H1 (cell line): Measurements from ENCODE around the gene NUP85. TPM values are rescaled to one million over a fixed set of nuclear protein-coding genes. Genes with fewer than 3 reads are reported as not detected.

Experiments used
- CTCF ChIA-PET: fragments of 300-600 bp; sonication (Branson Sonifier 250); formaldehyde crosslinking; loops from one replicate; lab custom pipeline; 2021; ENCODE audit not compliant: partially characterized antibody; lab: Charles Lee
- POLR2A ChIA-PET: fragments of 300-600 bp; sonication (Branson Sonifier 250); formaldehyde crosslinking; loops from one replicate; lab custom pipeline; 2021; ENCODE audit warnings: inconsistent platforms; ENCODE audit not compliant: partially characterized antibody; lab: Charles Lee
- DNase-seq, 2 experiments: peaks; one replicate each; pipeline versions ENCODE4 v3.0.0 to v3.0.0-alpha.2; 2010 to 2022; ENCODE audit warnings: low spot score in 2 of 2, low read depth in 1 of 2, mixed read lengths in 1 of 2
- FAIRE-seq: peaks from 2 replicates; lab custom pipeline; 2011; peaks lifted over from hg19 to GRCh38; lab: Jason Lieb, UNC
- H2AFZ ChIP-seq: 2 replicates; pipeline ENCODE4 v1.8.1; 2012; ENCODE audit warnings: low read length, inconsistent platforms
- H2AK5ac ChIP-seq: 2 replicates; pipeline ENCODE4 v1.6.1; 2013; ENCODE audit warnings: low read depth, low read length
- H2BK120ac ChIP-seq: replicated peaks from 2 replicates; pipeline ENCODE3; 2013; ENCODE audit warnings: low read depth, low read length, inconsistent platforms
- H2BK12ac ChIP-seq: 2 replicates; pipeline ENCODE4 v1.6.1; 2013; ENCODE audit warnings: low read depth, low read length
- H2BK15ac ChIP-seq: 2 replicates; pipeline ENCODE4 v1.6.1; 2013; ENCODE audit warnings: low read length
- H2BK20ac ChIP-seq: 2 replicates; pipeline ENCODE4 v1.6.1; 2013; ENCODE audit warnings: low read length
- H2BK5ac ChIP-seq: 2 replicates; pipeline ENCODE4 v1.6.1; 2013; ENCODE audit warnings: low read depth, low read length
- H3K14ac ChIP-seq: 2 replicates; pipeline ENCODE4 v1.6.1; 2013; ENCODE audit warnings: inconsistent platforms; ENCODE audit not compliant: insufficient read length
- H3K18ac ChIP-seq: 2 replicates; pipeline ENCODE4 v1.6.1; 2013; ENCODE audit warnings: low read length; ENCODE audit errors: extremely low read depth
- H3K23ac ChIP-seq: 2 replicates; pipeline ENCODE4 v1.6.1; 2013; ENCODE audit warnings: inconsistent platforms; ENCODE audit not compliant: insufficient read length
- H3K23me2 ChIP-seq: 2 replicates; pipeline ENCODE4 v1.6.1; 2013; ENCODE audit warnings: low read depth, low read length
- H3K27ac ChIP-seq: 2 replicates; pipeline ENCODE4 v1.6.1; 2011; ENCODE audit warnings: low read depth, low read length, inconsistent platforms
- H3K27me3 ChIP-seq, 4 experiments: replicated peaks in 1 of 4; 1 replicate in 1 of 4; 2 replicates in 3 of 4; pipeline versions ENCODE4 v1.6.1 to v1.8.1; 2011 to 2013; ENCODE audit warnings: low read length in 3 of 4, mild to moderate bottlenecking in 3 of 4, inconsistent platforms in 2 of 4, mixed read lengths in 2 of 4, moderate library complexity in 1 of 4; ENCODE audit not compliant: control insufficient read depth in 3 of 4, insufficient read depth in 3 of 4; ENCODE audit errors: extremely low read depth in 1 of 4
- H3K36me3 ChIP-seq, 4 experiments: 2 replicates each; pipeline versions ENCODE4 v1.6.1 to v1.8.1; 2011 to 2013; ENCODE audit warnings: mild to moderate bottlenecking in 4 of 4, low read length in 3 of 4, moderate library complexity in 2 of 4, control low read depth in 1 of 4, inconsistent platforms in 1 of 4; ENCODE audit not compliant: insufficient read depth in 4 of 4, control insufficient read depth in 2 of 4
- H3K4ac ChIP-seq: replicated peaks from 2 replicates; pipeline ENCODE3; 2013; ENCODE audit warnings: low read length, low read depth, mixed read lengths, inconsistent platforms; ENCODE audit not compliant: insufficient read length
- H3K4me1 ChIP-seq, 4 experiments: replicated peaks in 1 of 4; 1 replicate in 1 of 4; 2 replicates in 3 of 4; pipeline versions ENCODE4 v1.6.1 to v1.8.1; 2011 to 2013; ENCODE audit warnings: low read length in 3 of 4, inconsistent platforms in 2 of 4, mixed read lengths in 1 of 4; ENCODE audit not compliant: insufficient read depth in 4 of 4, control insufficient read depth in 3 of 4
- H3K4me2 ChIP-seq, 2 experiments: 2 replicates each; pipeline versions ENCODE4 v1.6.1 to v1.8.1; 2011 to 2013; ENCODE audit warnings: low read depth in 2 of 2, low read length in 2 of 2, control low read depth in 1 of 2, inconsistent platforms in 1 of 2, mild to moderate bottlenecking in 1 of 2; ENCODE audit not compliant: insufficient read depth in 1 of 2
- H3K4me3 ChIP-seq, 4 experiments: fragments of 200-600, 300-600 bp in 1 of 4; sonication (generic), shearing (Covaris generic), sonication (Bioruptor Twin) in 1 of 4; 2 replicates each; pipeline versions ENCODE4 v1.5.1 to v1.8.1; 2011 to 2016; ENCODE audit warnings: low read length in 4 of 4, low read depth in 3 of 4, control low read depth in 2 of 4, inconsistent platforms in 2 of 4, mild to moderate bottlenecking in 2 of 4, mixed read lengths in 1 of 4, moderate library complexity in 1 of 4; ENCODE audit not compliant: insufficient read depth in 2 of 4; ENCODE audit errors: extremely low read depth in 1 of 4
- H3K56ac ChIP-seq: replicated peaks from 2 replicates; pipeline ENCODE3; 2013; ENCODE audit warnings: low read depth, mild to moderate bottlenecking, mixed read lengths, low read length, inconsistent platforms; ENCODE audit not compliant: insufficient read length
- H3K79me1 ChIP-seq: 2 replicates; pipeline ENCODE4 v1.6.1; 2013; ENCODE audit warnings: low read depth, low read length, control low read depth
- H3K79me2 ChIP-seq, 2 experiments: 2 replicates each; pipeline versions ENCODE4 v1.6.1 to v1.8.1; 2012 to 2013; ENCODE audit warnings: low read length in 2 of 2, mild to moderate bottlenecking in 2 of 2, inconsistent platforms in 1 of 2; ENCODE audit not compliant: insufficient read depth in 2 of 2, control insufficient read depth in 1 of 2
- H3K9ac ChIP-seq, 4 experiments: replicated peaks in 1 of 4; 1 replicate in 1 of 4; 2 replicates in 3 of 4; pipeline versions ENCODE4 v1.6.1 to v1.8.1; 2011 to 2013; ENCODE audit warnings: low read depth in 3 of 4, low read length in 3 of 4, control low read depth in 2 of 4, mild to moderate bottlenecking in 2 of 4, moderate library complexity in 2 of 4, inconsistent platforms in 1 of 4; ENCODE audit errors: extremely low read depth in 1 of 4
- H3K9me3 ChIP-seq, 2 experiments: 2 replicates each; pipeline versions ENCODE4 v1.6.1 to v1.8.1; 2012 to 2013; ENCODE audit warnings: mild to moderate bottlenecking in 2 of 2, moderate library complexity in 2 of 2, control low read depth in 1 of 2, inconsistent platforms in 1 of 2, low read depth in 1 of 2, low read length in 1 of 2, mixed read lengths in 1 of 2; ENCODE audit not compliant: insufficient read depth in 2 of 2
- H4K20me1 ChIP-seq, 2 experiments: replicated peaks in 1 of 2; 2 replicates each; pipeline versions ENCODE3 to v1.8.1; 2011 to 2013; ENCODE audit warnings: inconsistent platforms in 2 of 2, low read length in 2 of 2, mild to moderate bottlenecking in 1 of 2; ENCODE audit not compliant: insufficient read depth in 2 of 2, control insufficient read depth in 1 of 2
- H4K5ac ChIP-seq: 2 replicates; pipeline ENCODE4 v1.6.1; 2013; ENCODE audit warnings: low read length, low read depth, mixed read lengths, inconsistent platforms; ENCODE audit not compliant: insufficient read length
- H4K8ac ChIP-seq: 2 replicates; pipeline ENCODE4 v1.8.0; 2013; ENCODE audit warnings: mild to moderate bottlenecking, moderate library complexity, low read length, inconsistent platforms; ENCODE audit not compliant: insufficient read depth; ENCODE audit errors: extremely low read depth
- H4K91ac ChIP-seq: replicated peaks from 2 replicates; pipeline ENCODE3; 2013; ENCODE audit warnings: low read length, mixed read lengths, inconsistent platforms; ENCODE audit not compliant: insufficient read length
- JUN ChIP-seq: IDR thresholded peaks from 2 replicates; pipeline ENCODE4 v1.6.1; 2011; ENCODE audit warnings: low read depth, mild to moderate bottlenecking, improper control_type of control experiment, low read length
- KDM1A ChIP-seq: fragments of 200-600, 300-600 bp; sonication (generic); IDR thresholded peaks from 2 replicates; pipeline ENCODE4 v1.7.1; 2016; ENCODE audit warnings: mild to moderate bottlenecking, low read length, borderline replicate concordance
- POLR2A ChIP-seq, 2 experiments: IDR thresholded peaks; 1 replicate in 1 of 2; 2 replicates in 1 of 2; pipeline ENCODE4 v1.6.1; 2011; ENCODE audit warnings: low read depth in 2 of 2, low read length in 2 of 2, mild to moderate bottlenecking in 2 of 2; ENCODE audit errors: control extremely low read depth in 1 of 2
- WGBS, 2 experiments: shearing (Covaris generic) in 1 of 2; methylation state at CpG; one replicate each; pipeline versions ENCODE4 v1.1.6 to v1.1.7; 2013 to 2015; ENCODE audit warnings: low lambda C conversion rate in 2 of 2, mixed read lengths in 2 of 2, inconsistent platforms in 1 of 2, low coverage in 1 of 2, missing lambda C conversion rate in 1 of 2; ENCODE audit not compliant: insufficient replicate concordance in 2 of 2, insufficient coverage in 1 of 2, insufficient read length in 1 of 2; ENCODE audit errors: extremely low coverage in 1 of 2, missing lambda C conversion rate in 1 of 2; 5-methylcytosine and 5-hydroxymethylcytosine counted together
- polyA plus RNA-seq, 7 experiments: library from polyadenylated mRNA; depleted of rRNA in 3 of 7; stranded (reverse) in 5 of 7; unstranded in 2 of 7; fragments of >200 nt in 5 of 7; fragments of 200-250 nt in 2 of 7; gene quantifications; 1 replicate in 5 of 7; 2 replicates in 1 of 7; 4 replicates in 1 of 7; pipeline versions ENCODE4 v1.2.1 to v1.2.3, GENCODE V29; 2011 to 2013; ENCODE audit warnings: missing spikeins in 2 of 7, mixed read lengths in 2 of 7
- total RNA-seq: library from RNA; stranded (reverse); fragmentation: NEBNext Ultra II Directional; extraction: Animal tissue kit (Norgen Biotek cat#: 25700); gene quantifications from 2 replicates; pipeline ENCODE4 v1.2.1, GENCODE V29; 2021
- TF ChIP-seq, protein P1 (sequence below): IDR thresholded peaks from 2 replicates; pipeline ENCODE4 v1.6.1; 2012; ENCODE audit warnings: inconsistent platforms

Gene NUP85
- total and polyA plus RNA-seq, 2 of the 8 experiments (the other 6 are each of a cell fraction or from before 2014, with no cell fraction given): 98.5 to 154 TPM

- POLR2A ChIA-PET: interaction anchor here (0.7 to 6.7 kb wide), 8 partner anchors 10 to 84 kb away, joined by 3 to 53 read pairs (median 4); partner anchors contain the start of genes SLC25A19 and SUMO2
- no peak overlapping the region for H3K4ac ChIP-seq
- H2BK12ac ChIP-seq: no peak overlapping the region
- H3K23ac ChIP-seq: no peak overlapping the region
- no peak overlapping the region for H3K4me2 ChIP-seq
- FAIRE-seq (no peak), DNase-seq (no peak)
- WGBS, 2 experiments: 87% methylated on average over 13 of the region's 13 CpGs; no CpG with 5 or more reads in 1 of the 2 experiments
- no peak overlapping the region for H3K4me3 ChIP-seq
- H3K56ac ChIP-seq: no peak overlapping the region
- H3K9ac ChIP-seq: no peak overlapping the region
- CTCF ChIA-PET: interaction anchor here (0.6 to 21.2 kb wide), 13 partner anchors 6 to 921 kb away, joined by 3 to 369 read pairs (median 4); partner anchors contain the start of genes GGA3, GRB2, MRPS7 and NT5C
- H3K27me3 ChIP-seq: no peaks in the 10 kb centered on the region
- no peak overlapping the region for H2AFZ ChIP-seq
- H2AK5ac ChIP-seq: no peak overlapping the region
- H3K36me3 ChIP-seq: peaks cover 12 to 34% (median 25%) of the 10 kb centered on the region in 4 experiments
- peaks cover 0 to 7% (median 5%) of the 10 kb centered on the region in 4 experiments; a peak in 4 of 7 replicates for H3K4me1 ChIP-seq
- no peak overlapping the region for H2BK20ac ChIP-seq
- H4K91ac ChIP-seq: no peak overlapping the region
- H3K18ac ChIP-seq: no peak overlapping the region
- H3K14ac ChIP-seq: no peak overlapping the region
- no peak overlapping the region for H3K27ac ChIP-seq
- no peak overlapping the region for H2BK120ac ChIP-seq
- H3K79me1 ChIP-seq: no peaks in the 10 kb centered on the region
- peaks cover 20% of the 10 kb centered on the region for H3K23me2 ChIP-seq
- H2BK5ac ChIP-seq: no peak overlapping the region
- TF ChIP-seq KDM1A: peak; percentile 66; the same call in 1 of the 2 replicates
- TF ChIP-seq JUN: no peak
- TF ChIP-seq, protein P1, sequence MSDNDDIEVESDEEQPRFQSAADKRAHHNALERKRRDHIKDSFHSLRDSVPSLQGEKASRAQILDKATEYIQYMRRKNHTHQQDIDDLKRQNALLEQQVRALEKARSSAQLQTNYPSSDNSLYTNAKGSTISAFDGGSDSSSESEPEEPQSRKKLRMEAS: no peak
- TF ChIP-seq POLR2A (IDR thresholded peaks at IDR 0.05; ENCODE audit: control extremely low read depth in 1 of 2, low read depth in 2 of 2, low read length in 2 of 2): 0 out of 3 replicates have a peak, but pooled peaks of 1 of the 2 experiments have one; percentile 33
- peak overlapping the region; percentile 29; the same call in 1 of the 2 replicates for H4K8ac ChIP-seq
- no peak overlapping the region for H4K5ac ChIP-seq
- peaks cover 0 to 12% of the 10 kb centered on the region in 2 experiments; a peak in 2 of 4 replicates for H3K79me2 ChIP-seq
- no peak overlapping the region for H2BK15ac ChIP-seq
- no peaks in the 10 kb centered on the region for H3K9me3 ChIP-seq
- peaks cover 2 to 7% of the 10 kb centered on the region in 2 experiments for H4K20me1 ChIP-seq
These were observed 61.1 kb downstream of the NUP85 start for GRCh38 chr17:75266316-75267152.
